ENCODE results near the gene LAMC1.

The LAMC1 gene

GRCh38 chr1:183138301-183138700 lies 115.1 kb downstream of the LAMC1 start:
- Histone ChIP-seq H3K23ac (ENCODE audit: low read depth, low read length, poor library complexity) (no peak overlapping the region), H3K27me3 (ENCODE audit: control insufficient read depth in 3 of 3, insufficient read depth in 3 of 3, low read depth in 1 of 3, low read length in 3 of 3) (no peaks in the 10 kb centered on the region), H3K27ac (replicated peaks; ENCODE audit: low read length) (no peak overlapping the region), H2BK5ac (ENCODE audit: low read length) (no peak overlapping the region), H2AK5ac (ENCODE audit: low read depth, low read length) (no peak overlapping the region), H3K9ac (ENCODE audit: low read depth, low read length, poor library complexity) (no peak overlapping the region), H3K36me3 (replicated peaks in 1 of 2; ENCODE audit: control insufficient read depth in 2 of 2, insufficient read depth in 2 of 2, low read length in 2 of 2) (peaks cover 21 to 100% of the 10 kb centered on the region in 2 donors), H2BK12ac (ENCODE audit: low read length) (no peak overlapping the region), H3K4me2 (ENCODE audit: insufficient read depth, low read length, poor library complexity, severe bottlenecking) (no peak overlapping the region), H4K91ac (ENCODE audit: low read depth, low read length, poor library complexity) (no peak overlapping the region), H3K18ac (ENCODE audit: low read length) (no peak overlapping the region), H2BK15ac (ENCODE audit: low read length) (no peak overlapping the region), H2AFZ (ENCODE audit: low read length) (no peak overlapping the region), H3K4ac (ENCODE audit: low read length) (no peak overlapping the region), H3K4me1 (ENCODE audit: control insufficient read depth in 2 of 2, insufficient read depth in 1 of 2, low read depth in 1 of 2, low read length in 2 of 2) (no peaks in the 10 kb centered on the region), H4K8ac (ENCODE audit: low read depth, low read length) (no peak overlapping the region), H3K9me3 (replicated peaks in 1 of 2; ENCODE audit: control insufficient read depth in 2 of 2, insufficient read depth in 1 of 2, low read depth in 1 of 2, low read length in 2 of 2) (no peaks in the 10 kb centered on the region), H3K4me3 (ENCODE audit: low read length in 2 of 2) (no peak overlapping the region), H3K14ac (ENCODE audit: low read length) (no peak overlapping the region), H2BK120ac (ENCODE audit: low read depth, low read length) (no peak overlapping the region), H3K79me1 (ENCODE audit: low read depth, low read length) (no peaks in the 10 kb centered on the region)
- WGBS, 2 donors (ENCODE audit: extremely low coverage in 2 of 2, insufficient read length in 2 of 2, insufficient replicate concordance in 1 of 2), result no CpG with 5 or more reads among the region's 4 CpGs
- DNase-seq (ENCODE audit: low spot score), result no peak

GRCh38 chr1:183139281-183139942 lies 116.2 kb downstream of the LAMC1 start:
- no peak overlapping the region for H2BK12ac ChIP-seq (ENCODE audit: low read length)
- H3K4me1 ChIP-seq (ENCODE audit: control insufficient read depth in 2 of 2, insufficient read depth in 1 of 2, low read depth in 1 of 2, low read length in 2 of 2), result no peaks in the 10 kb centered on the region
- H2AFZ ChIP-seq (ENCODE audit: low read length), result no peak overlapping the region
- no peaks in the 10 kb centered on the region for H3K27me3 ChIP-seq (ENCODE audit: control insufficient read depth in 3 of 3, insufficient read depth in 3 of 3, low read depth in 1 of 3, low read length in 3 of 3)
- no peak overlapping the region for H2AK5ac ChIP-seq (ENCODE audit: low read depth, low read length)
- H3K9me3 ChIP-seq (replicated peaks in 1 of 2; ENCODE audit: control insufficient read depth in 2 of 2, insufficient read depth in 1 of 2, low read depth in 1 of 2, low read length in 2 of 2), result no peaks in the 10 kb centered on the region
- no peak overlapping the region for H2BK5ac ChIP-seq (ENCODE audit: low read length)
- no peak overlapping the region for H3K4me2 ChIP-seq (ENCODE audit: insufficient read depth, low read length, poor library complexity, severe bottlenecking)
- no peak overlapping the region for H3K18ac ChIP-seq (ENCODE audit: low read length)
- H3K79me1 ChIP-seq (ENCODE audit: low read depth, low read length), result no peaks in the 10 kb centered on the region
- H2BK15ac ChIP-seq (ENCODE audit: low read length), result no peak overlapping the region
- DNase-seq (ENCODE audit: low spot score), result no peak
- no peak overlapping the region for H3K4me3 ChIP-seq (ENCODE audit: low read length in 2 of 2)
- no peak overlapping the region for H3K4ac ChIP-seq (ENCODE audit: low read length)
- H4K8ac ChIP-seq (ENCODE audit: low read depth, low read length), result no peak overlapping the region
- H3K23ac ChIP-seq (ENCODE audit: low read depth, low read length, poor library complexity), result no peak overlapping the region
- no peak overlapping the region for H3K14ac ChIP-seq (ENCODE audit: low read length)
- no CpG with 5 or more reads among the region's 4 CpGs for WGBS, 2 donors (ENCODE audit: extremely low coverage in 2 of 2, insufficient read length in 2 of 2, insufficient replicate concordance in 1 of 2)
- H3K27ac ChIP-seq (replicated peaks; ENCODE audit: low read length), result no peak overlapping the region
- H2BK120ac ChIP-seq (ENCODE audit: low read depth, low read length), result no peak overlapping the region
- H3K9ac ChIP-seq (ENCODE audit: low read depth, low read length, poor library complexity), result no peak overlapping the region
- H3K36me3 ChIP-seq (replicated peaks in 1 of 2; ENCODE audit: control insufficient read depth in 2 of 2, insufficient read depth in 2 of 2, low read length in 2 of 2), result peaks cover 19 to 100% of the 10 kb centered on the region in 2 donors
- H4K91ac ChIP-seq (ENCODE audit: low read depth, low read length, poor library complexity), result no peak overlapping the region

GRCh38 chr1:183140633-183141032 lies 117.4 kb downstream of the LAMC1 start:
- Histone ChIP-seq H3K9me3 (replicated peaks in 1 of 2; ENCODE audit: control insufficient read depth in 2 of 2, insufficient read depth in 1 of 2, low read depth in 1 of 2, low read length in 2 of 2) (no peaks in the 10 kb centered on the region), H3K4me2 (ENCODE audit: insufficient read depth, low read length, poor library complexity, severe bottlenecking) (no peak overlapping the region), H3K4me3 (ENCODE audit: low read length in 2 of 2) (no peak overlapping the region), H3K27ac (replicated peaks; ENCODE audit: low read length) (no peak overlapping the region), H3K4ac (ENCODE audit: low read length) (no peak overlapping the region), H3K4me1 (ENCODE audit: control insufficient read depth in 2 of 2, insufficient read depth in 1 of 2, low read depth in 1 of 2, low read length in 2 of 2) (no peaks in the 10 kb centered on the region), H3K14ac (ENCODE audit: low read length) (no peak overlapping the region), H3K9ac (ENCODE audit: low read depth, low read length, poor library complexity) (no peak overlapping the region), H2AK5ac (ENCODE audit: low read depth, low read length) (no peak overlapping the region), H2BK12ac (ENCODE audit: low read length) (no peak overlapping the region), H4K8ac (ENCODE audit: low read depth, low read length) (no peak overlapping the region), H3K18ac (ENCODE audit: low read length) (no peak overlapping the region), H2BK5ac (ENCODE audit: low read length) (no peak overlapping the region), H4K91ac (ENCODE audit: low read depth, low read length, poor library complexity) (no peak overlapping the region), H2BK15ac (ENCODE audit: low read length) (no peak overlapping the region), H3K36me3 (replicated peaks in 1 of 2; ENCODE audit: control insufficient read depth in 2 of 2, insufficient read depth in 2 of 2, low read length in 2 of 2) (peaks cover 17 to 99% of the 10 kb centered on the region in 2 donors), H3K23ac (ENCODE audit: low read depth, low read length, poor library complexity) (no peak overlapping the region), H2BK120ac (ENCODE audit: low read depth, low read length) (no peak overlapping the region), H3K79me1 (ENCODE audit: low read depth, low read length) (no peaks in the 10 kb centered on the region), H2AFZ (ENCODE audit: low read length) (no peak overlapping the region), H3K27me3 (ENCODE audit: control insufficient read depth in 3 of 3, insufficient read depth in 3 of 3, low read depth in 1 of 3, low read length in 3 of 3) (no peaks in the 10 kb centered on the region)
- DNase-seq (ENCODE audit: low spot score), result no peak

GRCh38 chr1:183142171-183142570 lies 119.0 kb downstream of the LAMC1 start:
- Histone ChIP-seq H2BK12ac (ENCODE audit: low read length) (no peak overlapping the region), H3K36me3 (replicated peaks in 1 of 2; ENCODE audit: control insufficient read depth in 2 of 2, insufficient read depth in 2 of 2, low read length in 2 of 2) (peaks cover 12 to 84% of the 10 kb centered on the region in 2 donors), H3K4me1 (ENCODE audit: control insufficient read depth in 2 of 2, insufficient read depth in 1 of 2, low read depth in 1 of 2, low read length in 2 of 2) (no peaks in the 10 kb centered on the region), H2BK15ac (ENCODE audit: low read length) (no peak overlapping the region), H4K91ac (ENCODE audit: low read depth, low read length, poor library complexity) (no peak overlapping the region), H3K4me3 (ENCODE audit: low read length in 2 of 2) (no peak overlapping the region), H3K23ac (ENCODE audit: low read depth, low read length, poor library complexity) (no peak overlapping the region), H4K8ac (ENCODE audit: low read depth, low read length) (no peak overlapping the region), H3K79me1 (ENCODE audit: low read depth, low read length) (no peaks in the 10 kb centered on the region), H3K4ac (ENCODE audit: low read length) (no peak overlapping the region), H3K18ac (ENCODE audit: low read length) (no peak overlapping the region), H2AK5ac (ENCODE audit: low read depth, low read length) (no peak overlapping the region), H3K9me3 (replicated peaks in 1 of 2; ENCODE audit: control insufficient read depth in 2 of 2, insufficient read depth in 1 of 2, low read depth in 1 of 2, low read length in 2 of 2) (no peaks in the 10 kb centered on the region), H2BK5ac (ENCODE audit: low read length) (no peak overlapping the region), H3K27me3 (ENCODE audit: control insufficient read depth in 3 of 3, insufficient read depth in 3 of 3, low read depth in 1 of 3, low read length in 3 of 3) (no peaks in the 10 kb centered on the region), H3K4me2 (ENCODE audit: insufficient read depth, low read length, poor library complexity, severe bottlenecking) (no peak overlapping the region), H3K9ac (ENCODE audit: low read depth, low read length, poor library complexity) (no peak overlapping the region), H3K27ac (replicated peaks; ENCODE audit: low read length) (no peak overlapping the region), H3K14ac (ENCODE audit: low read length) (no peak overlapping the region), H2AFZ (ENCODE audit: low read length) (no peak overlapping the region), H2BK120ac (ENCODE audit: low read depth, low read length) (no peak overlapping the region)
- WGBS, 2 donors (ENCODE audit: extremely low coverage in 2 of 2, insufficient read length in 2 of 2, insufficient replicate concordance in 1 of 2), result no CpG with 5 or more reads among the region's 2 CpGs
- DNase-seq (ENCODE audit: low spot score), result no peak

Data from neuronal stem cell (in vitro differentiated cells).